Measurements from ENCODE around the gene DTX3.
"Not testable (repeated sequence)": the region's sequence is repeated elsewhere in the genome, so short reads cannot be mapped to it uniquely, and the experiment has no call there.

Gene DTX3

DNA sequence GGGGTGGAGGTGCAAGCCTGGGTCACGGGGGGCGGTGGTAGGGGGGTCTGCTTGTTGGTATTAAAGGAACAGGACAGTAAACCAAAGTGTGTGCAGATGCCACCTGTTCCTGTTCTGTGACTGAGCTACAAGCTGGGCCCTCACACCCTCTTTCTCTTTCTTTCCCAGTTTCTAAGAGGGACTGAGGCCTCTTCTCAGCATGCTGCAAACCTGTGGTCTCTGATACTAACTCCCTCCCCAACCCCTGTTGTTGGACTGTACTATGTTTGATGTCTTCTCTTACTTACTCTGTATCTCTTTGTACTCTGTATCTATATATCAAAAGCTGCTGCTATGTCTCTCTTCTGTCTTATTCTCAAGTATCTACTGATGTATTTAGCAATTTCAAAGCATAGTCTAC, 20.6 kb upstream of the DTX3 start:
- peaks cover 16% of the 10 kb centered on the region for H3K36me3 ChIP-seq (ENCODE audit: control insufficient read depth, low read depth, low read length)
- no peak overlapping the region for H3K4me3 ChIP-seq (ENCODE audit: low read length)
- H3K9me3 ChIP-seq (ENCODE audit: control insufficient read depth, low read depth, low read length), result no peaks in the 10 kb centered on the region

GRCh38 chr12:57584690-57585089, 19.9 kb upstream of the DTX3 start:
- Histone ChIP-seq H3K9ac (ENCODE audit: low read length) (no peak overlapping the region), H3K4me3 (ENCODE audit: low read length) (no peak overlapping the region), H3K27ac (ENCODE audit: low read length) (no peak overlapping the region), H3K27me3 (ENCODE audit: control insufficient read depth, insufficient read depth, low read length) (no peaks in the 10 kb centered on the region), H3K4me1 (ENCODE audit: control insufficient read depth, low read depth, low read length) (no peaks in the 10 kb centered on the region), H3K9me3 (ENCODE audit: control insufficient read depth, low read depth, low read length) (no peaks in the 10 kb centered on the region), H3K36me3 (ENCODE audit: control insufficient read depth, low read depth, low read length) (peaks cover 14% of the 10 kb centered on the region)

More for the DNA sequence above, 20.6 kb upstream of the DTX3 start:
- no peak overlapping the region for H3K27ac ChIP-seq (ENCODE audit: low read length)
- no peaks in the 10 kb centered on the region for H3K27me3 ChIP-seq (ENCODE audit: control insufficient read depth, insufficient read depth, low read length)
- no peak overlapping the region for H3K9ac ChIP-seq (ENCODE audit: low read length)
- no peaks in the 10 kb centered on the region for H3K4me1 ChIP-seq (ENCODE audit: control insufficient read depth, low read depth, low read length)

DNA sequence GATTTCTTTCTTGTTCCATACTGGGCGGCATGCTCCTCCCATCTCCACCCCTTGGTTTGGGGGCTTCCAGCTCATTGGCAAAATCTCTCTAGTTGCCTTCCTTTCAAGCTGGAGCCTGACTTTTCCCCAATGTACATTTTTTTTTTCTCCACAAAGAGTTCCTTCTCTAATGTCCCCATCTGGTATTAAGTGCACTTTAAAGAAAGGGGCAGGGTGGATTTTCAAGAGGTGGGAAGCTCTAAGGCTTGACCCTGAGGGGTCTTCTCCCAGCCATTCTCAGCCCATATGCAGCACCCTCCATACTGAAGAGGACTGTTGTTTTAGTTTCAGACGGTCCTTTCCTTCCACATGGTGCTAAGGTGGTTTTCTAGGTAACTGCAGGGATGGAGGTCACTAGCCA, 19.5 kb upstream of the DTX3 start:
- Histone ChIP-seq H3K36me3 (ENCODE audit: control insufficient read depth, low read depth, low read length) (peaks cover 11% of the 10 kb centered on the region), H3K9ac (ENCODE audit: low read length) (no peak overlapping the region), H3K27ac (ENCODE audit: low read length) (no peak overlapping the region), H3K4me3 (ENCODE audit: low read length) (no peak overlapping the region), H3K4me1 (ENCODE audit: control insufficient read depth, low read depth, low read length) (no peaks in the 10 kb centered on the region), H3K9me3 (ENCODE audit: control insufficient read depth, low read depth, low read length) (no peaks in the 10 kb centered on the region), H3K27me3 (ENCODE audit: control insufficient read depth, insufficient read depth, low read length) (no peaks in the 10 kb centered on the region)

GRCh38 chr12:57586128-57586527, 18.5 kb upstream of the DTX3 start:
- Histone ChIP-seq H3K4me1 (ENCODE audit: control insufficient read depth, low read depth, low read length) (no peaks in the 10 kb centered on the region), H3K27me3 (ENCODE audit: control insufficient read depth, insufficient read depth, low read length) (no peaks in the 10 kb centered on the region), H3K9me3 (ENCODE audit: control insufficient read depth, low read depth, low read length) (no peaks in the 10 kb centered on the region), H3K27ac (ENCODE audit: low read length) (no peak overlapping the region), H3K9ac (ENCODE audit: low read length) (no peak overlapping the region), H3K4me3 (ENCODE audit: low read length) (no peak overlapping the region), H3K36me3 (ENCODE audit: control insufficient read depth, low read depth, low read length) (peaks cover 9% of the 10 kb centered on the region)

GRCh38 chr12:57586832-57587429, 17.7 kb upstream of the DTX3 start:
- no peak overlapping the region for H3K4me3 ChIP-seq (ENCODE audit: low read length)
- H3K27me3 ChIP-seq (ENCODE audit: control insufficient read depth, insufficient read depth, low read length), result peaks cover 2% of the 10 kb centered on the region
- peaks cover 3% of the 10 kb centered on the region for H3K4me1 ChIP-seq (ENCODE audit: control insufficient read depth, low read depth, low read length)
- H3K27ac ChIP-seq (ENCODE audit: low read length), result no peak overlapping the region
- no peaks in the 10 kb centered on the region for H3K9me3 ChIP-seq (ENCODE audit: control insufficient read depth, low read depth, low read length)
- no peak overlapping the region for H3K9ac ChIP-seq (ENCODE audit: low read length)
- peaks cover under 1% of the 10 kb centered on the region for H3K36me3 ChIP-seq (ENCODE audit: control insufficient read depth, low read depth, low read length)

DNA sequence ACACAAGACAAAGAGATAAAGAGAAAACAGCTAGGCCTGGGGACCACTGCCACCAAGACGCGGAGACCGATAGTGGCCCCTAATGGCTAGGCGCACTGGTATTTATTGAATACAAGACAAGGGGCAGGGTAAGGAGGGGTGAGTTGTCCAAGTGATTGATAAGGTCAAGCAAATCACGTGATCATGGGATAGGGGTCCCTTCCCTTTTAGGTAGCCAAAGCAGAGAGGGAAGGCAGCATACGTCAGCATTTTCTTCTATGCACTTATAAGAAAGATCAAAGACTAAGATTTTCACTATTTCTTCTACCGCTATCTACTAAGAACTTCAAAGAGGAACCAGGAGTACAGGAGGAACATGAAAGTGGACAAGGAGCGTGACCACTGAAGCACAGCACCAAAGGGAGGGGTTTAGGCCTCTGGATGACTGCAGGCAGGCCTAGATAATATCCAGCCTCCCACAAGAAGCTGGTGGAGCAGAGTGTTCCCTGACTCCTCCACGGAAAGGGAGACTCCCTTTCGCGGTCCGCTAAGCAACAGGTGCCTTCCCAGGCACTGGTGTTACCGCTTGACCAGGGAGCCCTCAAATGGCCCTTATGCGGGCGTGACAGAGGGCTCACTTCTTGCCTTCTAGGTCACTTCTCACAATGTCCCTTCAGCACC, 15.5 kb upstream of the DTX3 start:
- H3K9me3 ChIP-seq (ENCODE audit: control insufficient read depth, low read depth, low read length); H3K9ac ChIP-seq (ENCODE audit: low read length); H3K4me1 ChIP-seq (ENCODE audit: control insufficient read depth, low read depth, low read length); H3K27me3 ChIP-seq (ENCODE audit: control insufficient read depth, insufficient read depth, low read length); H3K4me3 ChIP-seq (ENCODE audit: low read length); H3K27ac ChIP-seq (ENCODE audit: low read length); H3K36me3 ChIP-seq (ENCODE audit: control insufficient read depth, low read depth, low read length): not testable (repeated sequence)

GRCh38 chr12:57590479-57590863, 14.2 kb upstream of the DTX3 start:
- H3K9me3 ChIP-seq (ENCODE audit: control insufficient read depth, low read depth, low read length), result no peaks in the 10 kb centered on the region
- H3K36me3 ChIP-seq (ENCODE audit: control insufficient read depth, low read depth, low read length), result peaks cover 3% of the 10 kb centered on the region
- H3K9ac ChIP-seq (ENCODE audit: low read length), result peak overlapping the region; percentile 37
- peaks cover 6% of the 10 kb centered on the region for H3K27me3 ChIP-seq (ENCODE audit: control insufficient read depth, insufficient read depth, low read length)
- H3K4me1 ChIP-seq (ENCODE audit: control insufficient read depth, low read depth, low read length), result peaks cover 5% of the 10 kb centered on the region
- peak overlapping the region; percentile 21 for H3K27ac ChIP-seq (ENCODE audit: low read length)
- H3K4me3 ChIP-seq (ENCODE audit: low read length), result peak overlapping the region; percentile 96

- Histone ChIP-seq H3K4me3 (ENCODE audit: low read length) (peak within 1 kb of the TSS; percentile 96), H3K9me3 (ENCODE audit: control insufficient read depth, low read depth, low read length) (no peaks in the 10 kb centered on the region), H3K27ac (ENCODE audit: low read length) (peak within 1 kb of the TSS; percentile 21), H3K4me1 (ENCODE audit: control insufficient read depth, low read depth, low read length) (peaks cover 5% of the 10 kb centered on the region), H3K9ac (ENCODE audit: low read length) (peak within 1 kb of the TSS; percentile 73), H3K27me3 (ENCODE audit: control insufficient read depth, insufficient read depth, low read length) (peaks cover 6% of the 10 kb centered on the region), H3K36me3 (ENCODE audit: control insufficient read depth, low read depth, low read length) (peaks cover 3% of the 10 kb centered on the region)
Measured at GRCh38 chr12:57590864-57591781, 13.5 kb upstream of the DTX3 start, which contains the start of gene PIP4K2C. Gene PIP4K2C, plus strand, starts transcription at chr12:57591192. Its CDS starts 98 bp downstream, at chr12:57591290.

GRCh38 chr12:57591782-57592325, 12.8 kb upstream of the DTX3 start:
- Histone ChIP-seq H3K9ac (ENCODE audit: low read length) (peak overlapping the region; percentile 73), H3K27me3 (ENCODE audit: control insufficient read depth, insufficient read depth, low read length) (peaks cover 6% of the 10 kb centered on the region), H3K4me3 (ENCODE audit: low read length) (peak overlapping the region; percentile 96), H3K36me3 (ENCODE audit: control insufficient read depth, low read depth, low read length) (peaks cover 3% of the 10 kb centered on the region), H3K4me1 (ENCODE audit: control insufficient read depth, low read depth, low read length) (peaks cover 5% of the 10 kb centered on the region), H3K9me3 (ENCODE audit: control insufficient read depth, low read depth, low read length) (no peaks in the 10 kb centered on the region), H3K27ac (ENCODE audit: low read length) (no peak overlapping the region)

DNA sequence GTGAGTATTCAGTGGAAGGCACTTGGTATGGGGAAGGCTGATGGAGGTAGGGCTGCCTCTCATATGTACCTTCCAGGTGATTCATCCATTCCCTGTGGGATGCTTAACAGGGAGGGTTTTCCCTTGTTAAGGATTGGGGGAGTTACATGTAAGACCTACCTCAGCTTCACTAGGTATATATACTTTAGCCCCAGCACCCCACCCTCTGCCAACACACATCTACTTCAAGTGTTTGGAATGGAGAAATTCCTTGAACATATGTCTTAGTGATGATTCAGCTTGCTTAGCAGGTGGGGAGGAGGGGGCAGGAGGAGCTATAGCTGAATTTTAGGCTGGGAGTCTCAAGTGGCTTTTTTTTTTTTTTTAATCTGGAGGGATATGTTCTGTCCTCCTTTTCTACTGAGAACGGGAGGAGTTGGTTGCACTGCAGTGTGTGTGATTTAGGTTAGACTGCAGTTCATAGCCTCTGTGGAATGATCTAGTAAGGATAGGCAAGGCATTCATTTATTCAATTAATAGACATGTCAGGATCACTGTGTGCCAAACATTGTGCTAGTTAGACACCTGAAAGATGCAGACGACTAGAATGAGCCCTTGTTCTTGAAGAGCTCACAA, 12.0 kb upstream of the DTX3 start:
- Histone ChIP-seq H3K4me1 (ENCODE audit: control insufficient read depth, low read depth, low read length) (peaks cover 5% of the 10 kb centered on the region), H3K36me3 (ENCODE audit: control insufficient read depth, low read depth, low read length) (peaks cover 3% of the 10 kb centered on the region), H3K27me3 (ENCODE audit: control insufficient read depth, insufficient read depth, low read length) (peaks cover 6% of the 10 kb centered on the region), H3K27ac (ENCODE audit: low read length) (no peak overlapping the region), H3K9me3 (ENCODE audit: control insufficient read depth, low read depth, low read length) (no peaks in the 10 kb centered on the region), H3K4me3 (ENCODE audit: low read length) (no peak overlapping the region), H3K9ac (ENCODE audit: low read length) (no peak overlapping the region)

- H3K36me3 ChIP-seq (ENCODE audit: control insufficient read depth, low read depth, low read length), result peaks cover 3% of the 10 kb centered on the region
- H3K27me3 ChIP-seq (ENCODE audit: control insufficient read depth, insufficient read depth, low read length), result peaks cover 6% of the 10 kb centered on the region
- peaks cover 5% of the 10 kb centered on the region for H3K4me1 ChIP-seq (ENCODE audit: control insufficient read depth, low read depth, low read length)
- H3K4me3 ChIP-seq (ENCODE audit: low read length), result no peak overlapping the region
- H3K9me3 ChIP-seq (ENCODE audit: control insufficient read depth, low read depth, low read length), result no peaks in the 10 kb centered on the region
- H3K27ac ChIP-seq (ENCODE audit: low read length), result no peak overlapping the region
- H3K9ac ChIP-seq (ENCODE audit: low read length), result no peak overlapping the region
Measured at GRCh38 chr12:57593187-57593586, 11.4 kb upstream of the DTX3 start.
